ENCODE results near the gene LARP7. TPM values are rescaled to one million over a fixed set of nuclear protein-coding genes. Genes with fewer than 3 reads are reported as not detected.

LARP7 gene
- total and polyA plus RNA-seq, 2 of the 8 experiments (the other 6 are each of a cell fraction or from before 2014, with no cell fraction given) = 9.3 to 38.3 TPM

DNA sequence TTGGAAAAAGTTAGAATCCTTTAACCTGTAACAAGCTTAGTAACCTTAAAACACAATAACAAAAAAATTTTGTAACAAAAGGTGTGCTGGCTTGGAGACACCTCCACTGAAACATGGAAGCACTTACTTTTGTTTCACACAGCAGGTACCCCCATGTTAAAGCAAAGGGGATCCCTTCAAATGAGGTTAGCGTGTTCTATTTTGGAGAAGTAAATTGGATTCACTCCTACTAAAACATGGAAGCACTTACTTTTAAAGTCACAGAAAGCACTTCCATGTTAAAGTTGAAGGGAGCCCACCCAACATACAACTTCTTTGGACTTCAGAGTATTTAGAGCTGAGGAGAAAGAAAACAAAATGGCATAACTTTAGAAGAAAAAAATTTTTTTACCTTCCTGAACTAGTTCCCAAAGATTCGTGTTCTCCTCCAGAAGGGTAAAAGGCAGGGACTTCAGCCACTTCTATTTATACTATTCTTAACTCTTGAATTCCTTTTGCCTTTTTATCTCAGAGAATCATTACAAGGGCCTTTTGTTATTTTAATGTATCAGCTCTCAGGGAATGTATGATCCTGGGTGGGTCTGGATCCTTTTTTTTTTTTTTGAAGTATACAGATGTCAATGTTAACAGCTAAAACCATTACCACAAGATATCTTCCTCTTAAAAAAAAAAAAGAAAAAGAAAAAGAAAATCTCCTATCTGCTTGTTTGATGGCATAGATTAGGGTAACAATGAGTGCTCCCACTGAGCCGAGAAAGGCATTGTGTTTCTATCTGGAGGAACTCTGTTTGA lies 11.5 kb downstream of the LARP7 start (continued):
- TF ChIP-seq, protein P1, sequence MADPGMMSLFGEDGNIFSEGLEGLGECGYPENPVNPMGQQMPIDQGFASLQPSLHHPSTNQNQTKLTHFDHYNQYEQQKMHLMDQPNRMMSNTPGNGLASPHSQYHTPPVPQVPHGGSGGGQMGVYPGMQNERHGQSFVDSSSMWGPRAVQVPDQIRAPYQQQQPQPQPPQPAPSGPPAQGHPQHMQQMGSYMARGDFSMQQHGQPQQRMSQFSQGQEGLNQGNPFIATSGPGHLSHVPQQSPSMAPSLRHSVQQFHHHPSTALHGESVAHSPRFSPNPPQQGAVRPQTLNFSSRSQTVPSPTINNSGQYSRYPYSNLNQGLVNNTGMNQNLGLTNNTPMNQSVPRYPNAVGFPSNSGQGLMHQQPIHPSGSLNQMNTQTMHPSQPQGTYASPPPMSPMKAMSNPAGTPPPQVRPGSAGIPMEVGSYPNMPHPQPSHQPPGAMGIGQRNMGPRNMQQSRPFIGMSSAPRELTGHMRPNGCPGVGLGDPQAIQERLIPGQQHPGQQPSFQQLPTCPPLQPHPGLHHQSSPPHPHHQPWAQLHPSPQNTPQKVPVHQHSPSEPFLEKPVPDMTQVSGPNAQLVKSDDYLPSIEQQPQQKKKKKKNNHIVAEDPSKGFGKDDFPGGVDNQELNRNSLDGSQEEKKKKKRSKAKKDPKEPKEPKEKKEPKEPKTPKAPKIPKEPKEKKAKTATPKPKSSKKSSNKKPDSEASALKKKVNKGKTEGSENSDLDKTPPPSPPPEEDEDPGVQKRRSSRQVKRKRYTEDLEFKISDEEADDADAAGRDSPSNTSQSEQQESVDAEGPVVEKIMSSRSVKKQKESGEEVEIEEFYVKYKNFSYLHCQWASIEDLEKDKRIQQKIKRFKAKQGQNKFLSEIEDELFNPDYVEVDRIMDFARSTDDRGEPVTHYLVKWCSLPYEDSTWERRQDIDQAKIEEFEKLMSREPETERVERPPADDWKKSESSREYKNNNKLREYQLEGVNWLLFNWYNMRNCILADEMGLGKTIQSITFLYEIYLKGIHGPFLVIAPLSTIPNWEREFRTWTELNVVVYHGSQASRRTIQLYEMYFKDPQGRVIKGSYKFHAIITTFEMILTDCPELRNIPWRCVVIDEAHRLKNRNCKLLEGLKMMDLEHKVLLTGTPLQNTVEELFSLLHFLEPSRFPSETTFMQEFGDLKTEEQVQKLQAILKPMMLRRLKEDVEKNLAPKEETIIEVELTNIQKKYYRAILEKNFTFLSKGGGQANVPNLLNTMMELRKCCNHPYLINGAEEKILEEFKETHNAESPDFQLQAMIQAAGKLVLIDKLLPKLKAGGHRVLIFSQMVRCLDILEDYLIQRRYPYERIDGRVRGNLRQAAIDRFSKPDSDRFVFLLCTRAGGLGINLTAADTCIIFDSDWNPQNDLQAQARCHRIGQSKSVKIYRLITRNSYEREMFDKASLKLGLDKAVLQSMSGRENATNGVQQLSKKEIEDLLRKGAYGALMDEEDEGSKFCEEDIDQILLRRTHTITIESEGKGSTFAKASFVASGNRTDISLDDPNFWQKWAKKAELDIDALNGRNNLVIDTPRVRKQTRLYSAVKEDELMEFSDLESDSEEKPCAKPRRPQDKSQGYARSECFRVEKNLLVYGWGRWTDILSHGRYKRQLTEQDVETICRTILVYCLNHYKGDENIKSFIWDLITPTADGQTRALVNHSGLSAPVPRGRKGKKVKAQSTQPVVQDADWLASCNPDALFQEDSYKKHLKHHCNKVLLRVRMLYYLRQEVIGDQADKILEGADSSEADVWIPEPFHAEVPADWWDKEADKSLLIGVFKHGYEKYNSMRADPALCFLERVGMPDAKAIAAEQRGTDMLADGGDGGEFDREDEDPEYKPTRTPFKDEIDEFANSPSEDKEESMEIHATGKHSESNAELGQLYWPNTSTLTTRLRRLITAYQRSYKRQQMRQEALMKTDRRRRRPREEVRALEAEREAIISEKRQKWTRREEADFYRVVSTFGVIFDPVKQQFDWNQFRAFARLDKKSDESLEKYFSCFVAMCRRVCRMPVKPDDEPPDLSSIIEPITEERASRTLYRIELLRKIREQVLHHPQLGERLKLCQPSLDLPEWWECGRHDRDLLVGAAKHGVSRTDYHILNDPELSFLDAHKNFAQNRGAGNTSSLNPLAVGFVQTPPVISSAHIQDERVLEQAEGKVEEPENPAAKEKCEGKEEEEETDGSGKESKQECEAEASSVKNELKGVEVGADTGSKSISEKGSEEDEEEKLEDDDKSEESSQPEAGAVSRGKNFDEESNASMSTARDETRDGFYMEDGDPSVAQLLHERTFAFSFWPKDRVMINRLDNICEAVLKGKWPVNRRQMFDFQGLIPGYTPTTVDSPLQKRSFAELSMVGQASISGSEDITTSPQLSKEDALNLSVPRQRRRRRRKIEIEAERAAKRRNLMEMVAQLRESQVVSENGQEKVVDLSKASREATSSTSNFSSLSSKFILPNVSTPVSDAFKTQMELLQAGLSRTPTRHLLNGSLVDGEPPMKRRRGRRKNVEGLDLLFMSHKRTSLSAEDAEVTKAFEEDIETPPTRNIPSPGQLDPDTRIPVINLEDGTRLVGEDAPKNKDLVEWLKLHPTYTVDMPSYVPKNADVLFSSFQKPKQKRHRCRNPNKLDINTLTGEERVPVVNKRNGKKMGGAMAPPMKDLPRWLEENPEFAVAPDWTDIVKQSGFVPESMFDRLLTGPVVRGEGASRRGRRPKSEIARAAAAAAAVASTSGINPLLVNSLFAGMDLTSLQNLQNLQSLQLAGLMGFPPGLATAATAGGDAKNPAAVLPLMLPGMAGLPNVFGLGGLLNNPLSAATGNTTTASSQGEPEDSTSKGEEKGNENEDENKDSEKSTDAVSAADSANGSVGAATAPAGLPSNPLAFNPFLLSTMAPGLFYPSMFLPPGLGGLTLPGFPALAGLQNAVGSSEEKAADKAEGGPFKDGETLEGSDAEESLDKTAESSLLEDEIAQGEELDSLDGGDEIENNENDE (IDR thresholded peaks at IDR 0.05; ENCODE audit: insufficient replicate concordance, low read length) = no peak
- peak in 1 of 2 experiments; percentile 65; a peak in 1 of 4 replicates for TF ChIP-seq HDAC2 (IDR thresholded peaks at IDR 0.05; ENCODE audit: borderline replicate concordance in 1 of 2, low read depth in 2 of 2, low read length in 2 of 2)
- TF ChIP-seq PHF8 (conservative IDR thresholded peaks at IDR 0.05; ENCODE audit: low read depth, low read length) = peak; percentile 35
- no peak for TF ChIP-seq SIN3A (conservative IDR thresholded peaks at IDR 0.05 in 1 of 2, IDR thresholded peaks at IDR 0.05 in 1 of 2; ENCODE audit: low read depth in 1 of 2, low read length in 2 of 2)
- TF ChIP-seq, protein P2, sequence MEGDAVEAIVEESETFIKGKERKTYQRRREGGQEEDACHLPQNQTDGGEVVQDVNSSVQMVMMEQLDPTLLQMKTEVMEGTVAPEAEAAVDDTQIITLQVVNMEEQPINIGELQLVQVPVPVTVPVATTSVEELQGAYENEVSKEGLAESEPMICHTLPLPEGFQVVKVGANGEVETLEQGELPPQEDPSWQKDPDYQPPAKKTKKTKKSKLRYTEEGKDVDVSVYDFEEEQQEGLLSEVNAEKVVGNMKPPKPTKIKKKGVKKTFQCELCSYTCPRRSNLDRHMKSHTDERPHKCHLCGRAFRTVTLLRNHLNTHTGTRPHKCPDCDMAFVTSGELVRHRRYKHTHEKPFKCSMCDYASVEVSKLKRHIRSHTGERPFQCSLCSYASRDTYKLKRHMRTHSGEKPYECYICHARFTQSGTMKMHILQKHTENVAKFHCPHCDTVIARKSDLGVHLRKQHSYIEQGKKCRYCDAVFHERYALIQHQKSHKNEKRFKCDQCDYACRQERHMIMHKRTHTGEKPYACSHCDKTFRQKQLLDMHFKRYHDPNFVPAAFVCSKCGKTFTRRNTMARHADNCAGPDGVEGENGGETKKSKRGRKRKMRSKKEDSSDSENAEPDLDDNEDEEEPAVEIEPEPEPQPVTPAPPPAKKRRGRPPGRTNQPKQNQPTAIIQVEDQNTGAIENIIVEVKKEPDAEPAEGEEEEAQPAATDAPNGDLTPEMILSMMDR (IDR thresholded peaks at IDR 0.05; ENCODE audit: control extremely low read depth in 1 of 3, insufficient read depth in 1 of 3, low read depth in 1 of 3, low read length in 3 of 3) = no peak
- peak; percentile 99 for TF ChIP-seq GTF2F1 (IDR thresholded peaks at IDR 0.05; ENCODE audit: borderline replicate concordance, low read depth, low read length)

Data from H1 (cell line).